ENCODE results near the gene MRPL53. TPM values are rescaled to one million over a fixed set of nuclear protein-coding genes. Genes with fewer than 3 reads are reported as not detected.

MRPL53 gene
- total and polyA plus RNA-seq, 9 of the 15 experiments (the other 6 are each of a cell fraction or from before 2014, with no cell fraction given), result 11.5 to 87.9 (median 41.1) TPM

GRCh38 chr2:74503506-74504475 is 31.3 kb upstream of the MRPL53 start (continued):
- TF ChIP-seq ZNF431 (CRISPR knock-in tag; IDR thresholded peaks at IDR 0.05) (no peak), ZNF324 (CRISPR knock-in tag; IDR thresholded peaks at IDR 0.05) (0 out of 2 replicates have a peak, but pooled peaks have one; percentile 37), THRA (IDR thresholded peaks at IDR 0.05) (no peak), HDAC1 (IDR thresholded peaks at IDR 0.05) (no peak), GTF2B (IDR thresholded peaks at IDR 0.05; ENCODE audit: extremely low read depth, insufficient read length) (no peak), U2AF1 (optimal IDR thresholded peaks at IDR 0.05; ENCODE audit: low read depth, low read length) (no peak), HDAC8 (tag; IDR thresholded peaks at IDR 0.05) (no peak), ZNF232 (CRISPR knock-in tag; IDR thresholded peaks at IDR 0.05) (no peak), ZNF830 (CRISPR knock-in tag; IDR thresholded peaks at IDR 0.05) (no peak), EP300 (IDR thresholded peaks at IDR 0.05; ENCODE audit: low read length) (no peak), TRIM24 (IDR thresholded peaks at IDR 0.05) (no peak), GABPA (tag; conservative IDR thresholded peaks at IDR 0.05; ENCODE audit: low read depth) (peak; percentile 3; the same call in 1 of the 2 replicates), SMC3 (conservative IDR thresholded peaks at IDR 0.05; ENCODE audit: insufficient read depth, low read depth, low read length) (no peak), ZNF780A (CRISPR knock-in tag; IDR thresholded peaks at IDR 0.05) (no peak), ZNF778 (CRISPR knock-in tag; IDR thresholded peaks at IDR 0.05) (no peak), ZKSCAN3 (CRISPR knock-in tag; IDR thresholded peaks at IDR 0.05) (no peak), ZNF696 (CRISPR knock-in tag; conservative IDR thresholded peaks at IDR 0.05) (no peak), GATAD2A (IDR thresholded peaks at IDR 0.05) (no peak), RNF2 (IDR thresholded peaks at IDR 0.05) (no peak), PCBP1 (IDR thresholded peaks at IDR 0.05; ENCODE audit: low read depth, low read length, poor library complexity, severe bottlenecking) (peak; percentile 63)
